ENCODE data around the gene STK24.
A peak's percentile ranks its signal among the peaks of the same experiment; 100 is the strongest.

The STK24 gene

GRCh38 chr13:98508280-98508679 lies 68.6 kb downstream of the STK24 start:
- DNase-seq, result no peak

DNA sequence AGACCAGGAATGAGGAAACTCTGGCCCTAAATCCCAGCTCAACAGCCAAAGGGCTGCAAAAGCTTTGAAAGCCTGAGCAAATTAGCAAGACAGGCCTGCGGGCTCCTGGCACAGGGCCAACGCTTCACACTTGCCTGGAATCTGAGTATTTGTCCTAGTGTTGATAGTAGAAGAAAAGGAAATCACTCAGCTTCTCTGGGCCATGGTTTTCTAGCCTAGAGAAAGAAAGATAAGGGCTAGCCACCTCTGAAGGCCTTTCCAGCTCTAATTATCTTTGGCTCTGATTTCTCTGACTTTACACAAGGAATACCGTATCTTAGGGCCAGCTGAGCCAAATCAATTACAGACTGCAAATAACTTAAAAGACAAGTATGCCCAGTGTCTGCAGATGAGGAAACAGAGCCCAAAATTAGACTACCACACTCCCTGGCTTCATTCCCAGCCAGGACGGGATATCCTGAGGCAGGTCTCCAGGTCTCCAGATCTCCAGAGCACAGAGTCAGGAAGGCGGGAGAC lies 69.6 kb downstream of the STK24 start:
- DNase-seq, result peak; percentile 19

DNA sequence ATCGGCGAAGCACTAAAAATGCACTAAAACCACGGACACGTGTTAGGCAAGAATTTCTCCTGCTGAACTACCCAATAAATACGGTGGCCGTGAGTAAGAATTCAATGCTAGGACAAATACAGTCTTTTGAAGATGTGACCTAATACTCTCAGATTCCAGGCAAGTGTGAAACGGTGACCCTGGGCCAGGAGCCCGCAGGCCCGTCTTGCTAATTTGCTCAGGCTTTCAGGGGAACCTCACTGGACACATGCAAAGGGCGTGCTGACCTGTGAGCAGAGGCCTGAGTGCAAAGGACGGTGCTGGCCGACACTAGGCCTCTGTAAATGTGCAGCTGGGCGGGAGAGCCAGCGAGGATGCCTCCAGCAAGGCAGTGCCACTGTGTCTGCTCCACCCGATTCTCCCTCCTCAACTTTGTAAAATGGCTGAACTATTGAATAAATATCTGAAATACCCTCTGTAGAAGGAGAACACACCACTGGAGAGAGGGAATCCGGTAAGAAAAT lies 70.1 kb downstream of the STK24 start:
- DNase-seq, result no peak

- DNase-seq, result no peak
Observed at GRCh38 chr13:98506322-98506721, 70.6 kb downstream of the STK24 start.

DNA sequence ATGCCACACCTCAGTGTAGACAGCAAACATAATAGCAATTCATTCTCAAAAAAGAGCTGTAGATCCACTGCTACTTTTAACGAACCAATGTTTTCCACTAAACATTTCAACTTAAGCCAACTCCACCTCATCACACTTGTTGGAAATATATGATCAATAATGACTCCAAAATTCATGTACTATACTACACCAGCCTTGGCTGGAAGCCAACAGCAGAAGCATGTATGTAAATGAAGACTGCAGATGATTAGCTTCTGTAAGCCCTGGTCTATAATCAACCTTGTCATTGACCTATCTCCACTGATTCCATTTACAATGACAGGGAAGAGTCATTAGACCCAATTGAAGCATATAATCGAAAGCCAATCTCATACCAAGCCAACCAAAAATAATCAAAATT lies 71.7 kb downstream of the STK24 start:
- DNase-seq, result no peak

DNA sequence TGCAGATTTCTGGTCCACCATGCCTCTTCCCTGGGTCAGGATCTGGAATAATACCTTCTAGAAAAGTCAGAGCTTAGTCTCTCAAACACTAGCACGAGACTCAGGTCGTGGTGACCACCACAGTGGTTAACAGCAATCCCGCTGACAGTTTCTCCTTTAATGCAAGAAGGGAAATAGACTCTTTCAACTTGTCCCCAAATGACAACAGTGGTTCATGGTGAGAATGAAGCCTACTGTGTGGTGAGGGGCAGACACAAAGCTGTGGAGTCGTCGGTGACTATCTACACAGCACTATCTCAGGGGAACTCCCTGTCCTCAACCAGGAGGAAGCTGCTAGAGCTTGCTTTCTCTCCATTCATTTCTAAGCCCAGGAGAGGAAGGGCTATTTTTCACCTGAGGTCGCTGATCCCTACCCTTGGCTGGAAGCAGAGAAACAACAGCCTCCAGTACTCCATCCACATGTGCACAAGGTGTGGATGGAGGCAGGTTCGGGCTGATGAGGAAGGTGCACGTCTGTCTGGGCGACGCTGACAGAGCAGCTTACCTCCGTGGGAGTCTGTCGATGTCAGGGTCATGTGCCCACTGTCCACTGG lies 72.4 kb downstream of the STK24 start:
- no peak for DNase-seq

DNA sequence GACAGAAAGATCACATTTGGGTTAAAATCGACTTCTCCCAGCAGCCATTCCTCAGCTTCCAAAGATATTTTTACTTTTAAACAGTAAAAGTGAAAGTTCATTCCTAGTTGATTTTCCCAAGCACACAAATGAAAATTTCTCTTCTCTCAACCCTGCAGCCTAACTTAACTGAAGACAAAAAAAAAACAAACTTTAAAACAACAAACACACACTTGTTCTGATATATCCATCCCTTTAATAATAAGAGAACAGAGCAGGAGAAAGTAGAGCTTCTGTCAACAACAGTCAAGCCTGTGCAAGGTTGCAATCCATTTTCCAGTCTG lies 72.9 kb downstream of the STK24 start:
- DNase-seq, result no peak

DNA sequence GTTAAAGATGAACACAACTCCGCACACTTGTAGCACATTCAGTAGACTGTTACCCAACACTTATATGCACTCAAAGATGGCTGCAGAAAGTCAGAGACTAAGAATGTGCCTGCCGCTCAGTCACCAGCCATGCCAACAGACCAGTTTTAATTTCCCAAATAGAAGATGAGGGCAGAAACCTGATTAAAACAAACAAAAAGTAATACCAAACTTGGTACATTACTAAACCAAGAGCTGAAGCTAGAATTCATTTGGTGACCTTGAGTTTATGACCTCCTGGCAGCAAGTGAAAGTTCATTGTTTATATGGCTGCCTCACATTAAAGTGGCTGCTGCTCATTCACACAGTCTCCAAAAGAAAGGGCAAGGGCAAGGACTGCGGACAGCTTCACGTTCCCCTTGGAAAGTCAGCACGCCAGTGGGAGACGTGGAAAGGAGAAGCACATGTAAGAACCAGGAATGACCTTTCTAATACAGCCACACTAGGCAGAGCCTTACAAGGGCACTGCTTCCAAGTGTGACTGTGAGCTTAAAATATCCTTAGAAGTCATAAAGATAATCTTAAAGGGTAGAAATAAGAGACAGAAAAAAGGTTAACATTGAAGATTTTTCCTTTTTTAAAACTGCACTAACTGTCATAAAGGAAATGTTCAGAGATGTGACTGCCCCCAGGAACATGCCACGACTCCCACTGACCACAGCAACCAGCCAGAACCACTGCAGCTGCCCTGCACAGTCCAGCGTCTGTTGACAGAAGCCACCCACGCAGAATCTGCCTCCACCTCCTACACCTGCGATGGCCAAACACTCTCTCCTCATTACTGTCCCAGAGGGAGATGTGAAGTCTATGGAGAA lies 73.5 kb downstream of the STK24 start:
- DNase-seq, result no peak

- no peak for DNase-seq
Observed at GRCh38 chr13:98500963-98501421, 75.9 kb downstream of the STK24 start.

DNA sequence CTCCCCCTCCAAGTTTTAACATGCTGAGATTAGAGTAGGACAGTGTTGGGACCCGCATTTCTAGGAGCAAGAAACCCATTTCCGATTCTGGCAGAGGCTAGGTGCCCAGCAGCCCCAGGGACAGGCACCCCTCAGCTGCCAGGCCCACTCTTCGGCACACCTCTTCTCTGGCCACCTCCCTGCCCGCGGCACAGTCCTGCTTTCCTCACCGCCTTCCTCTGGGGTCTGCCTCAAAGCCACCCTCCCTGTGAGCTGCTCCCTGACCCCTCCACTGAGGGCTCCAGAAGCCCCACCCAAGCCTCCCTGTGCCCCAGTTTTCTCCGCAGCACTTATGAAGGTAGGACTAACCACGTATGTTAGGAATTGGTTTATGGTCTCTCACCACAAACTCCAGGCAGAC lies 79.9 kb downstream of the STK24 start:
- no peak for DNase-seq

GRCh38 chr13:98496479-98496791 lies 80.5 kb downstream of the STK24 start:
- DNase-seq, result no peak

DNA sequence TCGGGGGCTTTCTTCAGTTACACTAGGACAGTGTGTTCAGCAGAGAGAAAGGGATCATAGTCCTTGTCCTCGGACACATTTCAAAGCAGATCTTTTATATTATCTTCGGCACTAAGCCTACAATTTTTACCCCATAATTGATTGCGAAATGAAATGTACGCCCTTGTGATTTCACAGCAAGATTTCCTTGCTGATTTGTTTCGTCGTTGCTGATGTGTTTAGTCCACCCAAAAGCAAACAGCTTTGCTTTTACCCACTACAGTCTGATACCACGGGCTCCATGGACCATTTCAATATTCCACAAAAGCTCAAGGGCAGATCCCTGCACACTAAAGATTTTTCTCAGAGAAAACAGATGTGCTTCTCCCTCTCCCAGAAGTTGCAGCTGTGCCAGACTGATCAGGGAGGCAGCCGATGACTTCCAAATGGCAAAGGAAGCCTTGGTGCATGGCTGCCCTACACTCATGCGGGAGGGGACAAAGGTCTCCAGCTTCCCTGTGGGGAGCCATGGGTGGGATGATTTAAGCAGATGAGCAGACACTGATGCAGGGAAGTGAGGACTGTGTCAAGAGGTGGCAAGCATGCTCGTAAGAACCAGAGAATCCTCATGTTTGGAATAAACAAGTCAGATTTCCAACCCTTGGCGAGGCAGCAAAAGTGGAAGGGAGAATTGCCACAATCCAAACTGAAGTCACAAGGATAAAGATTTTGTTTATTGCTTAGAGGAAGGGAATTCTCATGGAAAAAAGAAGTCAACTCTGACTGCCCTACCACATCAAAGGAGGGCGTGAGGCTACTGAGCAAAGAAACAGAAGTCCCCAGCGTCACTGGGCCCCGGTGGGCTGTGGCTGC lies 81.1 kb downstream of the STK24 start:
- no peak for DNase-seq

GRCh38 chr13:98494769-98495168 lies 82.1 kb downstream of the STK24 start:
- DNase-seq, result no peak

- no peak for DNase-seq
Observed at GRCh38 chr13:98493042-98493712, 83.7 kb downstream of the STK24 start.

- no peak for DNase-seq
Observed at GRCh38 chr13:98492335-98493041, 84.4 kb downstream of the STK24 start.

DNA sequence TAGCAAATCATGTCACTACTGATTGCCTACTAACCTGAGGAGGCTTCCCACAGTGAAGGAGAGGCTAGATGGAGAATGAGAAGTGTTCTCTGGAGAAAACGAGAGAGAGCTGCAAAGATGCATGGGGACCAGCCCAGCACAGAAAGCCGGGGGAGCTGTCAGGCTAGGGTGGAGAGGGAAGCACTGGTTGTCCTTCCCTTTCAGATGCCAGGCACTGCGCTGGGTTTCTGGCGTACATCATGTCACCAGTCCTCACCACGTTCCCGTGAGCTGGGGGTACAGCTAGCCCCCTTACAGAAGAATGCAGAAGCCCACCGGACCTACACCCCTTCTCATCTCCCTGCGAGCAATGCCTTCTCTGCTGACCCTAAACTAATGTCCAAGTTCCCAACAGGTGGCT lies 86.0 kb downstream of the STK24 start:
- no peak for DNase-seq

DNA sequence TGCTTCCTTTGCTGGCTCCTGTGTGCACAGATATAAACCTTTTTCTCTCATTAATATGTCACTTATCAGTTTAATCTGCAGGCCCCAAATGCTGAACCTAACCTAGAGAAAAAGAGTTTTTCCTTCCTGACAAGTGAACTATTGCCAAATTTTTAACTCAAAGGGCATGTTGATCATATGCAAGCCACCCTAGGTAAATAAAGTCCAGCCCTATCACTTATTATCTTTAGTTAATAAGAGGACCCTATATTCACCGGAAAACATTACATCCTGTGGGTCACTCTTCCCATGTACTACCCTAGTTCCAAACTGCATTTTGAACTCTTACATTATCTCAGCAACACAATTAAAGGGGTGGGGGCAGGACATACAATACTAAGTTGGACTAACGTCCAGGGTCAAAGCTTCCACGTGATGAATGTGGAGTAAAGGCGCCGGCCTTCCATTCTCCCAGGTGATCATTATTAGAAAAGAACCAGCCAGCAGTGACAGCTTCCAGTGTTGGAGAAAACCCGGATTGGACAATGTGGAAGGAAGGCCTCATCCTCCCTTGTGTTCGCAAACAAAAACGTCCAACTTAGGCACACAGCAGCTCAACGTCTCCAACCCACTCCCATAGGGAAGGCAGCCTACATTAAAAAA lies 86.6 kb downstream of the STK24 start:
- DNase-seq, result no peak

DNA sequence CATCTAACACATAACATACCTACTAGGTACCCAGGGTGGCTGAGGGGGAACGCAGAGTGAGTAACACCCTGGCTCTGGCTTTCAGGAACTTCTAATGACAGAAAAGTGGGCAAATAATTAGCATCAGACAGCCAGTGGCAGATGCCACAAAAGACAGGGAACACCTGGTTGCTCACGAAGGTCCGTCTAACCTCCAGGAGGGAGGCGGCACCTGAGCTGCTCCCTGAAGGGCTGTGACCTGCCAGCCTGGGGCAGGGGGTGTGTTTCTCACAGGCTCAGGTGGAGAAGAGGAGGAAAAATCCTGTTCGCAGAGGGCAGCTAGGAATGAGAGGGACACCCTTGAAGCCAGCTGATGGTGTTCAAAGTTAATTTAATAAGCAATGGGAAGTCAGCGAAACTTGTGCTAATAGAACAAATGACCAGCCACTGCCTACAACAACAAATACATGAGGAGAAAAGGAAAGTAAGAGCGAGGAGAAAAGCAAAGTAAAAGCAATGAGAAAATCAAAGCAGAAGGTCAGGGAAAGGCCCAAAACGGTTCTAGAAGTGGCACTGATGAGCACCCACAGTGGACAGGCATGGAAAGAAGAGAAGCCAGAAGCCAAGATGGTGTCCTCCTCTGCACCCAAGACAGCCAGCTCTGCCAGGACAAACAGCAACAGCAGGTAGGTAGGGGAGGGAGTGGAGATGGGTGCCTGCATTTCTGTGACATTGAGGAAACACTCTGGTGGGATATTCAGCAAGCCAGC lies 87.3 kb downstream of the STK24 start:
- no peak for DNase-seq

- no peak for DNase-seq
Observed at GRCh38 chr13:98488736-98489135, 88.2 kb downstream of the STK24 start.

- DNase-seq, result no peak
Observed at GRCh38 chr13:98487522-98487921, 89.4 kb downstream of the STK24 start.

DNA sequence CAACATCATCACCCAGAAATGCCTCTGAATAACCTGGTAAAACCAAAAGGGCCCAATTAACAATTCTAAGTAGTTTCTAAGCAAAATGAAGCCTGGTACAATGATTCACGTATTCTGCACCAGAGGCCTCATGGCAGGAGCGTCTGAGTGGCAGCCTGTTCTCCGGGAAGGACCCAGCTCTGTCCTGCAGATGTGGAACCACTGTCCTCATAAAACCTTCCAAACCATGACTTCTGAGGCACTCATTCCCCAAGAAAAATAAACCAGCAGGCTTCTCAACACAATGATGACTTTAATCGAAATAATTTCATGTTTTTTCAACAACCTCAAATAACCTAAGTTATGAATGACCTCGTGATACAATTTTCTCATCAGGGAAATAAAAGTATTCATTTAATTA lies 89.9 kb downstream of the STK24 start:
- no peak for DNase-seq
